Body of pancreas (tissue), 4 donors: ENCODE measurements around the gene SLC49A4.

ENCODE experiments used
- POLR2A ChIP-seq, 3 donors: fragments of 450-650 bp; IDR thresholded peaks; one replicate each; pipeline ENCODE4 v1.6.1; 2016; ENCODE audit warnings: antibody characterized with exemption in 3 of 3, mild to moderate bottlenecking in 2 of 3
- TF ChIP-seq, protein P1 (sequence below), 7 experiments: fragments of 450-650 bp in 4 of 7; fragments of 200-600 bp in 3 of 7; sonication (generic) in 3 of 7; IDR thresholded peaks; one replicate each; pipeline ENCODE4 v1.5.1; 2016 to 2019; ENCODE audit warnings: antibody characterized with exemption in 7 of 7

DNA sequence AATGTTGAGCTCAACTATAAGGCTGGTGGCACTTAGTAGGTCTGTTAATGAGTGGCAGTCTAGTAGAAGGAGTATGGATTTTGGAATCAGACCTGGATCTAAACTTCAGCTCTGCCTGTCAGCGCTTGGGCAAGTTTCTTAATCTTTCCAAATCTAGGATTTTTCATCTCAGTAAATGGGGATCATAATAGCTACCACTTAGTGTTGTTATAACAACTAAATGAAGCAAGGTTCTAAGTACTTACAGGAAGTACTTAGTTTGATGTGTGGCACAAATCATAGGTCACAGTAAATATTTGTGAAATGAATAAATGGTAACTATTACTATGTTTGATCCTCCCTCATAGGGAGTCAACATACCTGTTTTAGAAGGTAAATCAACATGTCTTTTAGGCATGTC is 31.4 kb downstream of the SLC49A4 start:
- TF ChIP-seq, protein P1, sequence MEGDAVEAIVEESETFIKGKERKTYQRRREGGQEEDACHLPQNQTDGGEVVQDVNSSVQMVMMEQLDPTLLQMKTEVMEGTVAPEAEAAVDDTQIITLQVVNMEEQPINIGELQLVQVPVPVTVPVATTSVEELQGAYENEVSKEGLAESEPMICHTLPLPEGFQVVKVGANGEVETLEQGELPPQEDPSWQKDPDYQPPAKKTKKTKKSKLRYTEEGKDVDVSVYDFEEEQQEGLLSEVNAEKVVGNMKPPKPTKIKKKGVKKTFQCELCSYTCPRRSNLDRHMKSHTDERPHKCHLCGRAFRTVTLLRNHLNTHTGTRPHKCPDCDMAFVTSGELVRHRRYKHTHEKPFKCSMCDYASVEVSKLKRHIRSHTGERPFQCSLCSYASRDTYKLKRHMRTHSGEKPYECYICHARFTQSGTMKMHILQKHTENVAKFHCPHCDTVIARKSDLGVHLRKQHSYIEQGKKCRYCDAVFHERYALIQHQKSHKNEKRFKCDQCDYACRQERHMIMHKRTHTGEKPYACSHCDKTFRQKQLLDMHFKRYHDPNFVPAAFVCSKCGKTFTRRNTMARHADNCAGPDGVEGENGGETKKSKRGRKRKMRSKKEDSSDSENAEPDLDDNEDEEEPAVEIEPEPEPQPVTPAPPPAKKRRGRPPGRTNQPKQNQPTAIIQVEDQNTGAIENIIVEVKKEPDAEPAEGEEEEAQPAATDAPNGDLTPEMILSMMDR (IDR thresholded peaks at IDR 0.05): no peak
- no peak for TF ChIP-seq POLR2A (IDR thresholded peaks at IDR 0.05)
